ENCODE results near the gene GPR15.

- TF ChIP-seq CTCF (IDR thresholded peaks at IDR 0.05) (no peak), POLR2A (IDR thresholded peaks at IDR 0.05) (no peak)
Observed at GRCh38 chr3:98560911-98561310, 29.1 kb downstream of the GPR15 start.

Measured in testis (tissue), 2 donors.